SK-N-SH treated with all-trans-retinoic acid at 6 μM for 48 hours (cell line): ENCODE results near the gene PRH2.

Experiments
- ATAC-seq: fragments of 200-7000 bp; cut with Tn5 transposase; 3 replicates; pipeline ENCODE4 v1.9.1; 2020; ENCODE audit warnings: mild to moderate bottlenecking, moderate library complexity
- ARNTL ChIP-seq: fragments of 450-650 bp; formaldehyde crosslinking; IDR thresholded peaks from 2 replicates; pipeline ENCODE4 v1.5.0; 2020; ENCODE audit warnings: low read depth, mild to moderate bottlenecking, moderate library complexity, borderline replicate concordance
- BACH2 ChIP-seq: fragments of 250-450 bp; sonication (Bioruptor Pico); IDR thresholded peaks from 2 replicates; pipeline ENCODE4 v1.9.0; 2021; ENCODE audit warnings: mild to moderate bottlenecking, borderline replicate concordance
- CREB5 ChIP-seq: fragments of 250-450 bp; sonication (Bioruptor Pico); IDR thresholded peaks from 2 replicates; pipeline ENCODE4 v1.5.1; 2020; ENCODE audit warnings: low read depth, mild to moderate bottlenecking, moderate library complexity
- CSDC2 ChIP-seq: fragments of 250-450 bp; sonication (Bioruptor Pico); IDR thresholded peaks from 2 replicates; pipeline ENCODE4 v1.5.0; 2020; ENCODE audit warnings: mild to moderate bottlenecking, moderate library complexity
- CSRNP3 ChIP-seq: fragments of 250-450 bp; sonication (Bioruptor Pico); IDR thresholded peaks from 2 replicates; pipeline ENCODE4 v1.5.1; 2021; ENCODE audit warnings: mild to moderate bottlenecking, moderate library complexity
- ESRRG ChIP-seq: fragments of 250-450 bp; sonication (Bioruptor Pico); IDR thresholded peaks from 2 replicates; pipeline ENCODE4 v1.6.1; 2021; ENCODE audit warnings: mild to moderate bottlenecking
- GLIS3 ChIP-seq: fragments of 250-450 bp; sonication (Bioruptor Pico); IDR thresholded peaks from 2 replicates; pipeline ENCODE4 v1.5.0; 2020; ENCODE audit warnings: mild to moderate bottlenecking, moderate library complexity
- ISL1 ChIP-seq: fragments of 250-450 bp; sonication (Bioruptor Pico); IDR thresholded peaks from 2 replicates; pipeline ENCODE4 v2.1.2; 2022; ENCODE audit warnings: mild to moderate bottlenecking, moderate library complexity
- OSR1 ChIP-seq: fragments of 250-450 bp; sonication (Bioruptor Pico); IDR thresholded peaks from 2 replicates; pipeline ENCODE4 v1.8.0; 2022; ENCODE audit warnings: moderate library complexity, mild to moderate bottlenecking, inconsistent platforms
- PATZ1 ChIP-seq: fragments of 250-450 bp; sonication (Bioruptor Pico); IDR thresholded peaks from 2 replicates; pipeline ENCODE4 v1.8.0; 2020; ENCODE audit warnings: mild to moderate bottlenecking, moderate library complexity, borderline replicate concordance
- POU6F1 ChIP-seq: fragments of 250-450 bp; sonication (Bioruptor Pico); IDR thresholded peaks from 2 replicates; pipeline ENCODE4 v1.8.0; 2021; ENCODE audit warnings: low read depth, mild to moderate bottlenecking, moderate library complexity, borderline replicate concordance
- PPARA ChIP-seq: fragments of 250-450 bp; sonication (Bioruptor Pico); IDR thresholded peaks from 2 replicates; pipeline ENCODE4 v1.5.0; 2020; ENCODE audit warnings: mild to moderate bottlenecking, borderline replicate concordance
- RARB ChIP-seq: fragments of 250-450 bp; sonication (Bioruptor Pico); IDR thresholded peaks from 2 replicates; pipeline ENCODE4 v1.8.0; 2021; ENCODE audit warnings: mild to moderate bottlenecking, moderate library complexity
- SNAI2 ChIP-seq: fragments of 250-450 bp; sonication (Bioruptor Pico); IDR thresholded peaks from 2 replicates; pipeline ENCODE4 v1.5.0; 2020; ENCODE audit warnings: mild to moderate bottlenecking, moderate library complexity
- TOX ChIP-seq: fragments of 250-450 bp; sonication (Bioruptor Pico); IDR thresholded peaks from 2 replicates; pipeline ENCODE4 v1.8.0; 2021; ENCODE audit warnings: mild to moderate bottlenecking, moderate library complexity, borderline replicate concordance
- TSHZ2 ChIP-seq: fragments of 250-450 bp; sonication (Bioruptor Pico); IDR thresholded peaks from 2 replicates; pipeline ENCODE4 v1.5.0; 2020; ENCODE audit warnings: mild to moderate bottlenecking, moderate library complexity
- ZC3H10 ChIP-seq: fragments of 250-450 bp; sonication (Bioruptor Pico); IDR thresholded peaks from 2 replicates; pipeline ENCODE4 v1.5.1; 2021; ENCODE audit warnings: mild to moderate bottlenecking, moderate library complexity
- ZFP3 ChIP-seq: fragments of 250-450 bp; sonication (Bioruptor Pico); IDR thresholded peaks from 2 replicates; pipeline ENCODE4 v1.5.0; 2020; ENCODE audit warnings: mild to moderate bottlenecking, moderate library complexity
- ZFP30 ChIP-seq: fragments of 450-650 bp; formaldehyde crosslinking; IDR thresholded peaks from 2 replicates; pipeline ENCODE4 v1.5.0; 2022; ENCODE audit warnings: mild to moderate bottlenecking, moderate library complexity
- ZNF565 ChIP-seq: fragments of 450-650 bp; formaldehyde crosslinking; conservative IDR thresholded peaks from 2 replicates; pipeline ENCODE4 v1.5.0; 2020; ENCODE audit warnings: low read depth, mild to moderate bottlenecking, moderate library complexity
- ZNF70 ChIP-seq: fragments of 450-650 bp; formaldehyde crosslinking; IDR thresholded peaks from 2 replicates; pipeline ENCODE4 v1.5.0; 2020; ENCODE audit warnings: mild to moderate bottlenecking, moderate library complexity

The PRH2 gene

GRCh38 chr12:10952645-10953044 lies 23.6 kb downstream of the PRH2 start:
- TF ChIP-seq BACH2 (CRISPR knock-in tag) (no peak), ZNF565 (CRISPR knock-in tag) (no peak), ZFP30 (CRISPR knock-in tag) (no peak), ARNTL (no peak), PATZ1 (CRISPR knock-in tag) (no peak), TOX (CRISPR knock-in tag) (no peak), POU6F1 (no peak), SNAI2 (no peak), TSHZ2 (CRISPR knock-in tag) (no peak), ESRRG (no peak), RARB (CRISPR knock-in tag) (no peak), ZC3H10 (CRISPR knock-in tag) (no peak), PPARA (CRISPR knock-in tag) (no peak), OSR1 (CRISPR knock-in tag) (no peak), CREB5 (no peak), GLIS3 (CRISPR knock-in tag) (no peak)
- ATAC-seq: no peak

GRCh38 chr12:10956085-10956484 lies 27.0 kb downstream of the PRH2 start:
- ATAC-seq: no peak
- TF ChIP-seq TOX (CRISPR knock-in tag) (no peak), ZFP30 (CRISPR knock-in tag) (no peak), CREB5 (no peak), CSDC2 (CRISPR knock-in tag) (no peak), RARB (CRISPR knock-in tag) (no peak), ZNF70 (CRISPR knock-in tag) (no peak), ZNF565 (CRISPR knock-in tag) (no peak), ISL1 (CRISPR knock-in tag) (no peak), BACH2 (CRISPR knock-in tag) (no peak), ARNTL (no peak)

GRCh38 chr12:10957741-10958140 lies 28.7 kb downstream of the PRH2 start:
- TF ChIP-seq ZC3H10 (CRISPR knock-in tag) (no peak), RARB (CRISPR knock-in tag) (no peak), CSDC2 (CRISPR knock-in tag) (no peak), PATZ1 (CRISPR knock-in tag) (no peak), POU6F1 (no peak), TOX (CRISPR knock-in tag) (no peak), ZNF70 (CRISPR knock-in tag) (no peak), CSRNP3 (no peak), OSR1 (CRISPR knock-in tag) (no peak), CREB5 (no peak), SNAI2 (no peak), ESRRG (no peak), ZFP3 (CRISPR knock-in tag) (no peak), PPARA (CRISPR knock-in tag) (no peak)
- TF ChIP-seq, all 23 proteins: peak for 0
- ATAC-seq: no peak
